Measurements from ENCODE around the gene TM6SF1.

DNA sequence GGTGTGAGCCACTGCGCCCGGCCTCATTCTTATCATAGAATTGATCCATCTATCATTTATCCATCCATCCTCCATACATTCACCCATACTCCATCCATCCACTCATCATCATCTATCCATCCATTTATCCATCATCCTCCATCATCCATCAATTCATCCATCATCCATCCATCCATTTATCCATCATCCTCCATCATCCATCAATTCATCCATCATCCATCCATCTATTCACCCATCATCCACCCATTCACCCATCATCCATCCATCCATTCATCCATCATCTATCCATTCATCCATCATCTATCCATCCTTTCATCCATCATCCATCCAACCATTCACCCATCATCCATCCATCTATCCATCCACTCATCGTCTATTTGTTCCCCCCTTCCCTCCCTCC lies 3.7 kb downstream of the TM6SF1 start:
- TF ChIP-seq, protein P1, sequence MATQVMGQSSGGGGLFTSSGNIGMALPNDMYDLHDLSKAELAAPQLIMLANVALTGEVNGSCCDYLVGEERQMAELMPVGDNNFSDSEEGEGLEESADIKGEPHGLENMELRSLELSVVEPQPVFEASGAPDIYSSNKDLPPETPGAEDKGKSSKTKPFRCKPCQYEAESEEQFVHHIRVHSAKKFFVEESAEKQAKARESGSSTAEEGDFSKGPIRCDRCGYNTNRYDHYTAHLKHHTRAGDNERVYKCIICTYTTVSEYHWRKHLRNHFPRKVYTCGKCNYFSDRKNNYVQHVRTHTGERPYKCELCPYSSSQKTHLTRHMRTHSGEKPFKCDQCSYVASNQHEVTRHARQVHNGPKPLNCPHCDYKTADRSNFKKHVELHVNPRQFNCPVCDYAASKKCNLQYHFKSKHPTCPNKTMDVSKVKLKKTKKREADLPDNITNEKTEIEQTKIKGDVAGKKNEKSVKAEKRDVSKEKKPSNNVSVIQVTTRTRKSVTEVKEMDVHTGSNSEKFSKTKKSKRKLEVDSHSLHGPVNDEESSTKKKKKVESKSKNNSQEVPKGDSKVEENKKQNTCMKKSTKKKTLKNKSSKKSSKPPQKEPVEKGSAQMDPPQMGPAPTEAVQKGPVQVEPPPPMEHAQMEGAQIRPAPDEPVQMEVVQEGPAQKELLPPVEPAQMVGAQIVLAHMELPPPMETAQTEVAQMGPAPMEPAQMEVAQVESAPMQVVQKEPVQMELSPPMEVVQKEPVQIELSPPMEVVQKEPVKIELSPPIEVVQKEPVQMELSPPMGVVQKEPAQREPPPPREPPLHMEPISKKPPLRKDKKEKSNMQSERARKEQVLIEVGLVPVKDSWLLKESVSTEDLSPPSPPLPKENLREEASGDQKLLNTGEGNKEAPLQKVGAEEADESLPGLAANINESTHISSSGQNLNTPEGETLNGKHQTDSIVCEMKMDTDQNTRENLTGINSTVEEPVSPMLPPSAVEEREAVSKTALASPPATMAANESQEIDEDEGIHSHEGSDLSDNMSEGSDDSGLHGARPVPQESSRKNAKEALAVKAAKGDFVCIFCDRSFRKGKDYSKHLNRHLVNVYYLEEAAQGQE (IDR thresholded peaks at IDR 0.05; ENCODE audit: borderline replicate concordance), result no peak
- TF ChIP-seq EZH2 (IDR thresholded peaks at IDR 0.05; ENCODE audit: borderline replicate concordance, insufficient read depth, low read length, poor library complexity, severe bottlenecking) (no peak), EP300 (conservative IDR thresholded peaks at IDR 0.05; ENCODE audit: poor library complexity, severe bottlenecking) (no peak), POLR2AphosphoS5 (IDR thresholded peaks at IDR 0.05) (no peak), SMC3 (conservative IDR thresholded peaks at IDR 0.05; ENCODE audit: poor library complexity) (no peak), MXI1 (conservative IDR thresholded peaks at IDR 0.05; ENCODE audit: poor library complexity, severe bottlenecking) (no peak), TAF1 (IDR thresholded peaks at IDR 0.05; ENCODE audit: low read depth) (no peak), RAD21 (conservative IDR thresholded peaks at IDR 0.05) (no peak)
- TF ChIP-seq, protein P2, sequence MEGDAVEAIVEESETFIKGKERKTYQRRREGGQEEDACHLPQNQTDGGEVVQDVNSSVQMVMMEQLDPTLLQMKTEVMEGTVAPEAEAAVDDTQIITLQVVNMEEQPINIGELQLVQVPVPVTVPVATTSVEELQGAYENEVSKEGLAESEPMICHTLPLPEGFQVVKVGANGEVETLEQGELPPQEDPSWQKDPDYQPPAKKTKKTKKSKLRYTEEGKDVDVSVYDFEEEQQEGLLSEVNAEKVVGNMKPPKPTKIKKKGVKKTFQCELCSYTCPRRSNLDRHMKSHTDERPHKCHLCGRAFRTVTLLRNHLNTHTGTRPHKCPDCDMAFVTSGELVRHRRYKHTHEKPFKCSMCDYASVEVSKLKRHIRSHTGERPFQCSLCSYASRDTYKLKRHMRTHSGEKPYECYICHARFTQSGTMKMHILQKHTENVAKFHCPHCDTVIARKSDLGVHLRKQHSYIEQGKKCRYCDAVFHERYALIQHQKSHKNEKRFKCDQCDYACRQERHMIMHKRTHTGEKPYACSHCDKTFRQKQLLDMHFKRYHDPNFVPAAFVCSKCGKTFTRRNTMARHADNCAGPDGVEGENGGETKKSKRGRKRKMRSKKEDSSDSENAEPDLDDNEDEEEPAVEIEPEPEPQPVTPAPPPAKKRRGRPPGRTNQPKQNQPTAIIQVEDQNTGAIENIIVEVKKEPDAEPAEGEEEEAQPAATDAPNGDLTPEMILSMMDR (IDR thresholded peaks at IDR 0.05; ENCODE audit: poor library complexity, severe bottlenecking), result no peak
